GM19099 (cell line): ENCODE data around the gene PARM1.

Experiments used
- POLR2A ChIP-seq: IDR thresholded peaks from 3 replicates; pipeline ENCODE4 v1.6.1; 2011; ENCODE audit warnings: low read depth; ENCODE audit not compliant: insufficient read length; ENCODE audit errors: extremely low read depth

The PARM1 gene

GRCh38 chr4:74999714-75000309 is 66.9 kb downstream of the PARM1 start:
- TF ChIP-seq POLR2A = no peak

- TF ChIP-seq POLR2A = no peak
Measured at GRCh38 chr4:75001871-75002270, 69.0 kb downstream of the PARM1 start.

- TF ChIP-seq POLR2A = no peak
Measured at GRCh38 chr4:75002381-75002780, 69.5 kb downstream of the PARM1 start.

GRCh38 chr4:75003979-75004378 is 71.1 kb downstream of the PARM1 start:
- no peak for TF ChIP-seq POLR2A

- no peak for TF ChIP-seq POLR2A
Measured at GRCh38 chr4:75004755-75005668, 72.1 kb downstream of the PARM1 start.

- no peak for TF ChIP-seq POLR2A
Measured at GRCh38 chr4:75005727-75006126, 72.8 kb downstream of the PARM1 start.

- no peak for TF ChIP-seq POLR2A
Measured at GRCh38 chr4:75007891-75008290, 75.0 kb downstream of the PARM1 start.

- TF ChIP-seq POLR2A = no peak
Measured at GRCh38 chr4:75009138-75009537, 76.2 kb downstream of the PARM1 start.

GRCh38 chr4:75011131-75011795 is 78.3 kb downstream of the PARM1 start:
- no peak for TF ChIP-seq POLR2A

- no peak for TF ChIP-seq POLR2A
Measured at GRCh38 chr4:75015627-75016026, 82.7 kb downstream of the PARM1 start.

- TF ChIP-seq POLR2A = no peak
Measured at GRCh38 chr4:75016472-75016871, 83.6 kb downstream of the PARM1 start.

- TF ChIP-seq POLR2A = no peak
Measured at GRCh38 chr4:75018811-75019479, 86.0 kb downstream of the PARM1 start.

GRCh38 chr4:75025431-75025830 is 92.5 kb downstream of the PARM1 start:
- no peak for TF ChIP-seq POLR2A

- no peak for TF ChIP-seq POLR2A
Measured at GRCh38 chr4:75028196-75028854, 95.4 kb downstream of the PARM1 start.

GRCh38 chr4:75030028-75030427 is 97.1 kb downstream of the PARM1 start:
- no peak for TF ChIP-seq POLR2A

GRCh38 chr4:75030649-75031235 is 97.8 kb downstream of the PARM1 start:
- TF ChIP-seq POLR2A = no peak
